RWPE2 (cell line): ENCODE results near the gene RNASE8.

Experiments used
- ATAC-seq: fragments of 200-7000 bp; cut with Tn5 transposase; 3 replicates; pipeline ENCODE4 v1.9.1; 2021; ENCODE audit warnings: low read depth
- DNase-seq: peaks from one replicate; pipeline ENCODE4 v3.0.0-alpha.2; 2020; ENCODE audit warnings: low spot score
- H3K27ac ChIP-seq: fragments of 450-650 bp; 2 replicates; pipeline ENCODE4 v1.5.1; 2017; ENCODE audit warnings: mild to moderate bottlenecking; ENCODE audit not compliant: poor library complexity, severe bottlenecking
- H3K27me3 ChIP-seq: fragments of 250-450 bp; sonication (Bioruptor Pico); 2 replicates; pipeline ENCODE4 v1.5.1; 2021; ENCODE audit warnings: mild to moderate bottlenecking, moderate library complexity; ENCODE audit not compliant: insufficient read depth, poor library complexity, severe bottlenecking
- H3K36me3 ChIP-seq: fragments of 250-450 bp; sonication (Bioruptor Pico); 2 replicates; pipeline ENCODE4 v1.5.1; 2020; ENCODE audit warnings: low read depth, mild to moderate bottlenecking, moderate library complexity
- H3K4me1 ChIP-seq: fragments of 250-450 bp; sonication (Bioruptor Pico); 2 replicates; pipeline ENCODE4 v1.5.1; 2021; ENCODE audit warnings: mild to moderate bottlenecking, moderate library complexity; ENCODE audit not compliant: insufficient read depth, poor library complexity, severe bottlenecking
- H3K4me3 ChIP-seq: fragments of 250-450 bp; sonication (Bioruptor Pico); 2 replicates; pipeline ENCODE4 v1.5.1; 2021; ENCODE audit warnings: mild to moderate bottlenecking, moderate library complexity; ENCODE audit not compliant: severe bottlenecking
- H3K9me3 ChIP-seq: fragments of 250-450 bp; sonication (Bioruptor Pico); 2 replicates; pipeline ENCODE4 v1.5.1; 2021; ENCODE audit warnings: mild to moderate bottlenecking, moderate library complexity; ENCODE audit not compliant: severe bottlenecking
- TF ChIP-seq, protein P1 (sequence below): fragments of 450-650 bp; IDR thresholded peaks from one replicate; pipeline ENCODE4 v1.5.1; 2017; ENCODE audit warnings: mild to moderate bottlenecking, moderate library complexity; ENCODE audit not compliant: poor library complexity, severe bottlenecking

The RNASE8 gene

DNA sequence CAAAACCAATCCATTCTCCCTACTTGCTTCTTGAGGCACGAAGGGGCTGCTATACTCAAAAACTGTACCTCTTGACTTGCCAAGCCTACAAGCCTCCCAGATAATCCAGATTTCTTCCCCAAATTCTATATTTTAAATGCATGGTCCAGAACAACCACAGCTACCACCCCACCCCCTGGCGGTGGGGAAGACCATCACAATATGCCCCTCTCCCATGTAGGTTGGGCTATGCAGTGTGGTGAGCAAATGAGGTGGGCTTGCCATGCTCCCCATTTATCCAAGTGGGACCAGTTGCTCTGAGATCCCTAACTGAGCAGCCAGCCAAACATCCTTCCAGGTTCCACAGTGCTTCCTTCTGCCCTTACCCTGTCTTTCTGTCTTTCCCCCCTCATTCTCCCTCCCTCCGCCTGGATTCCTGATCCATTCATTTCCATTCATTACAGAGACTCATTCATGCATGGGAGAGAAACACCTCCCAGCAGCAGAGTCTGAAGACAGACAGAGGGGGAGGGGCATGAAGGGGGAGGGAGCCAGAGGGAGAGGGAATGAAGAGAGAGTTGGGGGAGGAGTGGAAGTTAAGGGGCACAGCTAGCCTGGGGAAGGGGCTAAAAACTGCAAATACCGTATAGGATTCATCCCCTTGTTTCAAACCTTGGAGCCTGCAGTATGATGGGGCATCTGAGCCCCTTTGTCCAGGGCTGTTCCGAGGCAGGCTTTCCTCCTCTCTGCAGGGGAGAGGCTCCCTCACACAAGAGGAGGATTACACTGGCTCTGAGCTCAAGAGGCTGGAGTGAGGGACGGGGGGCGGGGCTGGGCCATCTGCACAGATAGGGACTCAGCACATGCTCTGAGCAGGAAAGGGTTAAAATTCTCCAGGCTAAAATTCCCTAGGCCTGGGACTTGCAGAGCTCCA, 36.4 kb downstream of the RNASE8 start:
- DNase-seq (no peak), ATAC-seq (no peak)
- TF ChIP-seq, protein P1, sequence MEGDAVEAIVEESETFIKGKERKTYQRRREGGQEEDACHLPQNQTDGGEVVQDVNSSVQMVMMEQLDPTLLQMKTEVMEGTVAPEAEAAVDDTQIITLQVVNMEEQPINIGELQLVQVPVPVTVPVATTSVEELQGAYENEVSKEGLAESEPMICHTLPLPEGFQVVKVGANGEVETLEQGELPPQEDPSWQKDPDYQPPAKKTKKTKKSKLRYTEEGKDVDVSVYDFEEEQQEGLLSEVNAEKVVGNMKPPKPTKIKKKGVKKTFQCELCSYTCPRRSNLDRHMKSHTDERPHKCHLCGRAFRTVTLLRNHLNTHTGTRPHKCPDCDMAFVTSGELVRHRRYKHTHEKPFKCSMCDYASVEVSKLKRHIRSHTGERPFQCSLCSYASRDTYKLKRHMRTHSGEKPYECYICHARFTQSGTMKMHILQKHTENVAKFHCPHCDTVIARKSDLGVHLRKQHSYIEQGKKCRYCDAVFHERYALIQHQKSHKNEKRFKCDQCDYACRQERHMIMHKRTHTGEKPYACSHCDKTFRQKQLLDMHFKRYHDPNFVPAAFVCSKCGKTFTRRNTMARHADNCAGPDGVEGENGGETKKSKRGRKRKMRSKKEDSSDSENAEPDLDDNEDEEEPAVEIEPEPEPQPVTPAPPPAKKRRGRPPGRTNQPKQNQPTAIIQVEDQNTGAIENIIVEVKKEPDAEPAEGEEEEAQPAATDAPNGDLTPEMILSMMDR = no peak
- peaks cover 19% of the 10 kb centered on the region for H3K36me3 ChIP-seq
- no peaks in the 10 kb centered on the region for H3K27me3 ChIP-seq
- peaks cover under 1% of the 10 kb centered on the region for H3K4me1 ChIP-seq
- no peak overlapping the region for H3K27ac ChIP-seq
- H3K9me3 ChIP-seq = no peaks in the 10 kb centered on the region
- H3K4me3 ChIP-seq = no peak overlapping the region

GRCh38 chr14:21095430-21096205, 38.0 kb downstream of the RNASE8 start:
- peaks cover 16% of the 10 kb centered on the region for H3K4me1 ChIP-seq
- H3K27me3 ChIP-seq = no peaks in the 10 kb centered on the region
- H3K27ac ChIP-seq = no peak overlapping the region
- no peaks in the 10 kb centered on the region for H3K9me3 ChIP-seq
- H3K4me3 ChIP-seq = no peak overlapping the region
- ATAC-seq = no peak
- DNase-seq = no peak
- TF ChIP-seq, protein P1 = no peak
- H3K36me3 ChIP-seq = peaks cover 16% of the 10 kb centered on the region

DNA sequence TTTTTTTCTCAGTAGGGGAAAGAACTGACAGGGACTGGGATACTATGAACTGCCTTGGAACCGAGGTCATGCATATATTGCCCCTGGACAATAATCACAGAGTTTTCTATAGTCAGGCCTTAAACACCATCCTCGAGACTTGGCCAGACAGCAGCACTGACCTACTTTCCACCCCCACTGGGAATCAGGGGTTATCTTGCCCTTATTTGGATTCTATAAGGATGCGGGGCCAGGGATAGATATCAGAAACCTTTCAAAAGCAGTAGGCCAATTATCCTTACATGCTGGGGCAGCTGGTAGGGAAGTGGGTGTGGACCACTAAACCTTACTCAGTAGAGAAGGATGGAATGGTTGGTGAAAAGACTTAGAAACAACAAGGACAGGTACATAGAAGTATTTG, 38.8 kb downstream of the RNASE8 start:
- Histone ChIP-seq H3K4me3 (no peak overlapping the region), H3K4me1 (peaks cover 16% of the 10 kb centered on the region), H3K9me3 (no peaks in the 10 kb centered on the region), H3K27ac (peak overlapping the region; percentile 62), H3K27me3 (no peaks in the 10 kb centered on the region), H3K36me3 (peaks cover 8% of the 10 kb centered on the region)
- ATAC-seq (no peak), DNase-seq (no peak)
- TF ChIP-seq, protein P1 = no peak

DNA sequence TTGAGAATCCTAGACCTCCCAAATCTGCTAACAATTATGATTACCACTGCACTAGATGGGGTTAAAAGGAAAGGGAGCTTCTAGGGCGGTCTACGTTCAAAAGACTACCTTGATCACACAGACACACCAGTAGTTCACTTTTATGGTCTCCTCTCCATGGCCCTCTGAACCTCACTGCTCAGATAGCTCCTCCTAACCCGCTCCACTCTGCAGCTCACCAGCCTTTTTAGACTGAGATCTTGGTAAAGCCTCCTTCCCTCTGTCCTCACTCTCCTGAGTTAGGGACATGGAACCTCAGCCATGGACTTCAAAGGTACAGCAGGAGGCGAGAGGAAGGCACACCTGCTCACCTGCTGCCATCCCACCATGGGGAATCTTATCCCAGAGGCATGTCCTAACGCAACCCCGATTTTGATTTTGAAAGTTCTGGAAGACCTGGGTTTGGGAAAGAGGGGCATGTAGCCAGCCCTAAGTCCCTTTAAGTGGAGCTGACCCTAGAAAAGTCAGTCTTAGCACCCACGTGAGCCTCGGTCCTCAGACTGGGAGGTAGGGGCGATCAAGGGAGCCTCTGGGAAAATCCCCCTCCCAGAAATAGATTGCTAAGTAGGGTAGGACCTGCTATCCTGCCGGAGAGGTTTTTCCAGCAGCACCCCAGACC, 39.5 kb downstream of the RNASE8 start:
- Histone ChIP-seq H3K27me3 (no peaks in the 10 kb centered on the region), H3K4me1 (peaks cover 20% of the 10 kb centered on the region), H3K4me3 (peak overlapping the region; percentile 9), H3K9me3 (no peaks in the 10 kb centered on the region), H3K36me3 (peaks cover 6% of the 10 kb centered on the region; the same call in 1 of the 2 replicates), H3K27ac (peak overlapping the region; percentile 62)
- DNase-seq (no peak), ATAC-seq (no peak)
- TF ChIP-seq, protein P1 = no peak
